ENCODE data around the gene NDUFB10. TPM values are rescaled to one million over a fixed set of nuclear protein-coding genes. Genes with fewer than 3 reads are reported as not detected.
"Not testable (repeated sequence)": the region's sequence is repeated elsewhere in the genome, so short reads cannot be mapped to it uniquely, and the experiment has no call there.

Gene NDUFB10
- total RNA-seq, 2 donors from 2014 or later: 57.7 to 58.1 TPM

DNA sequence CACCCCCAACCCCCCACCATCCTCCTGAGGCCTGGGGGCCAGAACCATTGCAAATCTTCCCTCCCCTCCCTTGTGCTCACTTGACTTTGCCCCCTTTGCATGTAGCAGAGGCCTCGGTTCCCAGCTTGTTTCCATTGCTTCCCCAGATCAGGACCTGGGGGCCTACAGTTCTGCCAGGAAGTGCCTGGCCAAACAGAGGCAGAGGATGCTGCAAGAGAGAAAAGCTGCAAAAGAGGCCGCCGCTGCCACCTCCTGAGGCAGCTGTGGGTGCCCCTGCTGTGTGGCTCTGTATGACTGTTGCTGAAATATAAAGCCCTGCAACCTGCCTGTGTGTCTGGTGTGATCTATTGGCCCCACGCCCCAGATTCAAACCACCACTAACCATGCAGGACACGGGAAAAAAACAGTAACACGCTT, 2.3 kb downstream of the NDUFB10 start:
- no peak for DNase-seq
- H3K36me3 Mint-ChIP-seq (ENCODE audit: low read depth): peaks cover 4% of the 10 kb centered on the region
- H3K9me3 ChIP-seq (ENCODE audit: control insufficient read depth, low read length, poor library complexity, severe bottlenecking): no peaks in the 10 kb centered on the region
- H3K27me3 Mint-ChIP-seq: no peaks in the 10 kb centered on the region
- peaks cover 40% of the 10 kb centered on the region for H3K4me1 Mint-ChIP-seq
- no peak for ATAC-seq
- peak overlapping the region; percentile 96 for H3K4me3 Mint-ChIP-seq
- peak overlapping the region; percentile 98 for H3K27ac Mint-ChIP-seq

GRCh38 chr16:1962161-1963153, 3.1 kb downstream of the NDUFB10 start:
- DNase-seq; H3K36me3 Mint-ChIP-seq (ENCODE audit: low read depth); H3K9me3 ChIP-seq (ENCODE audit: control insufficient read depth, low read length, poor library complexity, severe bottlenecking); ATAC-seq; H3K27me3 Mint-ChIP-seq: not testable (repeated sequence)
- H3K4me1 Mint-ChIP-seq: peaks cover 43% of the 10 kb centered on the region
- H3K27ac Mint-ChIP-seq: peak overlapping the region; percentile 98
- peak overlapping the region; percentile 93 for H3K4me3 Mint-ChIP-seq

- Mint-ChIP-seq H3K4me1 (peaks cover 45% of the 10 kb centered on the region), H3K27ac (peak overlapping the region; percentile 98), H3K27me3 (no peaks in the 10 kb centered on the region), H3K4me3 (peak overlapping the region; percentile 93), H3K36me3 (ENCODE audit: low read depth) (peaks cover 4% of the 10 kb centered on the region)
- no peak for DNase-seq
- peak; percentile 16 for ATAC-seq
- H3K9me3 ChIP-seq (ENCODE audit: control insufficient read depth, low read length, poor library complexity, severe bottlenecking): no peaks in the 10 kb centered on the region
These were observed 4.6 kb downstream of the NDUFB10 start for GRCh38 chr16:1963806-1964505.

DNA sequence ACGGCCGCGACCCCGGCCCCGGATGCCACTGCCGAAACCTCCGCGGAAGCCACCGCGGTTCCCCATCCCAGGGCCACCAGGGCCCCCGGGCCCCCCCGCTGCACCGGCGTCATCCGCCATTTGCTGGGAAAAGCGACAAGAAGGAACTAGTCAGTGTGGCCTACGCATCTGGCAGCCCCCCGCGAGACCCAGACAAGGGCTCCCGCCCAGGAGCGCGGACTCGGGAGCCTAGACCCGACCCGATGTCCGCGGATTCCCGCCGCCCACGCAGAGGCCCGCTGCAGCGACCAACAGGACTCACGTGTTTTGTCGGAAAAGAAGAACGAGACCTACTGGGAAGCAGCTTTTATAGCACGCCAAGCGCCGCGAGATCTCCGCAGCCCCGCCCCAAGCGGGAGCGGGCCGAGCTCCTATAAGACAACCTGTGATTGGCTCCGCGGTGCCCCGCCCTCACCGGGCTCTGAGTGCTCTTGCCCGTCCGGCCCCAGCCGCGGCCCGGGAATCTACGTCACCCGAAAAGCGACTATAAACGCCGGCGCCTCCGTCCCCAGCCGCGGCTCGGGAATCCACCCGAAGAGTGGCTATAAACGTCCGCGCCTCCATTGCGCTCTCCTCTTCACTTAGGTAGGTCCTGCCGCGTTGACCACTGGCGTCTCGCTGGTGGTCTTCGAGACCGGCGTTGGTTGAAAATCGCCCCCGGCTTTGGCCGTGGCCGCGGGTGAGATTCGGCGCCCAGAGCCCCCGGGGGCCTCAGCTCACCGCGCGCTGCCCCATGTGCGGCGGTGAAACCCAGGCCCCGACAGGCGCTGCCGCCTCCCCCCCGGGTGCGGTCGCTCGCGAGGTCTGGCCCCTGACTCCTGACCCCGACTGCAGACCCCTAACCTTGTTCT, 5.4 kb downstream of the NDUFB10 start, which contains the start of gene RPS2:
TSS of gene RPS2 (minus strand) at position 321 of the 890 bp plus-strand sequence. CDS start at position 120, 201 bp downstream.
- Mint-ChIP-seq H3K27ac (peak within 1 kb of the TSS; percentile 98), H3K4me1 (peaks cover 45% of the 10 kb centered on the region), H3K36me3 (ENCODE audit: low read depth) (peaks cover 4% of the 10 kb centered on the region), H3K4me3 (peak within 1 kb of the TSS; percentile 93), H3K27me3 (no peaks in the 10 kb centered on the region)
- peak; percentile 96 to 99 (median 98) for DNase-seq
- no peaks in the 10 kb centered on the region for H3K9me3 ChIP-seq (ENCODE audit: control insufficient read depth, low read length, poor library complexity, severe bottlenecking)
- ATAC-seq: peak; percentile 91

GRCh38 chr16:1965396-1966001, 6.2 kb downstream of the NDUFB10 start:
- no peak for DNase-seq
- ATAC-seq: no peak
- Mint-ChIP-seq H3K27me3 (no peaks in the 10 kb centered on the region), H3K36me3 (ENCODE audit: low read depth) (peaks cover 4% of the 10 kb centered on the region), H3K27ac (peak overlapping the region; percentile 98), H3K4me1 (peaks cover 41% of the 10 kb centered on the region), H3K4me3 (peak overlapping the region; percentile 93)
- H3K9me3 ChIP-seq (ENCODE audit: control insufficient read depth, low read length, poor library complexity, severe bottlenecking): no peaks in the 10 kb centered on the region

GRCh38 chr16:1966460-1966859, 7.1 kb downstream of the NDUFB10 start, which contains the start of gene RNF151:
Gene RNF151 (plus strand): TSS chr16:1966856. CDS start chr16:1966882, 26 bp downstream.
- no peaks in the 10 kb centered on the region for H3K27me3 Mint-ChIP-seq
- ATAC-seq: no peak

GRCh38 chr16:1968146-1968953, 9.0 kb downstream of the NDUFB10 start:
- Mint-ChIP-seq H3K36me3 (ENCODE audit: low read depth) (peaks cover 6% of the 10 kb centered on the region), H3K27ac (no peak overlapping the region), H3K27me3 (no peaks in the 10 kb centered on the region), H3K4me3 (no peak overlapping the region), H3K4me1 (peaks cover 48% of the 10 kb centered on the region)
- no peaks in the 10 kb centered on the region for H3K9me3 ChIP-seq (ENCODE audit: control insufficient read depth, low read length, poor library complexity, severe bottlenecking)
- ATAC-seq: no peak
- DNase-seq: no peak

More at GRCh38 chr16:1966460-1966859, 7.1 kb downstream of the NDUFB10 start, which contains the start of gene RNF151:
- Mint-ChIP-seq H3K4me3 (peak within 1 kb of the TSS; percentile 93), H3K36me3 (ENCODE audit: low read depth) (peaks cover 4% of the 10 kb centered on the region), H3K27ac (peak within 1 kb of the TSS; percentile 98), H3K4me1 (peaks cover 39% of the 10 kb centered on the region)
- no peaks in the 10 kb centered on the region for H3K9me3 ChIP-seq (ENCODE audit: control insufficient read depth, low read length, poor library complexity, severe bottlenecking)
- no peak for DNase-seq

GRCh38 chr16:1971796-1972489, 12.6 kb downstream of the NDUFB10 start, which contains the start of gene TBL3:
Gene TBL3 (plus strand): TSS chr16:1972053. CDS start chr16:1972165, 112 bp downstream.
- peak; percentile 94 to 97 (median 94) for DNase-seq
- Mint-ChIP-seq H3K27me3 (no peaks in the 10 kb centered on the region), H3K4me1 (peaks cover 28% of the 10 kb centered on the region), H3K36me3 (ENCODE audit: low read depth) (peaks cover 8% of the 10 kb centered on the region), H3K4me3 (peak within 1 kb of the TSS; percentile 98), H3K27ac (peak within 1 kb of the TSS; percentile 97)
- H3K9me3 ChIP-seq (ENCODE audit: control insufficient read depth, low read length, poor library complexity, severe bottlenecking): no peaks in the 10 kb centered on the region
- ATAC-seq: peak; percentile 96

GRCh38 chr16:1972490-1972877, 13.1 kb downstream of the NDUFB10 start:
- no peaks in the 10 kb centered on the region for H3K9me3 ChIP-seq (ENCODE audit: control insufficient read depth, low read length, poor library complexity, severe bottlenecking)
- DNase-seq (no peak), ATAC-seq (no peak)
- Mint-ChIP-seq H3K36me3 (ENCODE audit: low read depth) (peaks cover 8% of the 10 kb centered on the region), H3K4me1 (peaks cover 25% of the 10 kb centered on the region), H3K27me3 (no peaks in the 10 kb centered on the region), H3K27ac (peak overlapping the region; percentile 97), H3K4me3 (peak overlapping the region; percentile 98)

GRCh38 chr16:1973461-1974156, 14.3 kb downstream of the NDUFB10 start:
- no peak for ATAC-seq
- peaks cover 8% of the 10 kb centered on the region for H3K36me3 Mint-ChIP-seq (ENCODE audit: low read depth)

More at GRCh38 chr16:1973461-1974156, 14.3 kb downstream of the NDUFB10 start:
- DNase-seq: no peak
- Mint-ChIP-seq H3K27me3 (no peaks in the 10 kb centered on the region), H3K27ac (no peak overlapping the region), H3K4me3 (no peak overlapping the region), H3K4me1 (peaks cover 24% of the 10 kb centered on the region)
- H3K9me3 ChIP-seq (ENCODE audit: control insufficient read depth, low read length, poor library complexity, severe bottlenecking): no peaks in the 10 kb centered on the region

Data from T-helper 17 cell (primary cell).